Esophagus squamous epithelium (tissue), 5 donors: ENCODE measurements around the gene MAP4K4. TPM values are rescaled to one million over a fixed set of nuclear protein-coding genes. Genes with fewer than 3 reads are reported as not detected.

ENCODE experiments used
- DNase-seq: peaks from one replicate; lab custom pipeline; 2025; lab: John Stamatoyannopoulos, UW
- H3K27ac ChIP-seq, 4 donors: fragments of 200-600 bp; sonication (generic); one replicate each; pipeline ENCODE4 v1.5.1; 2016 to 2019; ENCODE audit warnings: mild to moderate bottlenecking in 1 of 4
- H3K27me3 ChIP-seq, 4 donors: fragments of 200-600 bp; sonication (generic); 1 replicate in 3 of 4; 2 replicates in 1 of 4; pipeline versions ENCODE4 v1.5.1 to v1.6.0; 2017 to 2021; ENCODE audit warnings: antibody characterized with exemption in 1 of 4
- H3K36me3 ChIP-seq, 3 donors: fragments of 200-600 bp; sonication (generic); one replicate each; pipeline ENCODE4 v1.5.1; 2016 to 2019
- H3K4me1 ChIP-seq, 3 donors: fragments of 200-600 bp; sonication (generic); one replicate each; pipeline ENCODE4 v1.5.1; 2017 to 2019
- H3K4me3 ChIP-seq, 4 donors: fragments of 200-600 bp; sonication (generic); 1 replicate in 3 of 4; 2 replicates in 1 of 4; pipeline ENCODE4 v1.5.1; 2016 to 2019; ENCODE audit warnings: mild to moderate bottlenecking in 2 of 4, moderate library complexity in 1 of 4
- H3K9me3 ChIP-seq, 3 donors: fragments of 200-600 bp; sonication (generic); one replicate each; pipeline ENCODE4 v1.5.1; 2016 to 2019
- CTCF ChIP-seq, 6 experiments: fragments of 450-650 bp in 4 of 6; fragments of 200-600 bp in 2 of 6; sonication (generic) in 2 of 6; IDR thresholded peaks; one replicate each; pipeline ENCODE4 v1.5.1; 2016 to 2019; ENCODE audit warnings: antibody characterized with exemption in 6 of 6, mild to moderate bottlenecking in 4 of 6, moderate library complexity in 4 of 6
- POLR2A ChIP-seq, 4 donors: fragments of 450-650 bp; IDR thresholded peaks; one replicate each; pipeline ENCODE4 v1.6.1; 2017; ENCODE audit warnings: antibody characterized with exemption in 4 of 4, mild to moderate bottlenecking in 4 of 4, moderate library complexity in 3 of 4
- WGBS, 2 donors: methylation state at CpG; one replicate each; pipeline ENCODE4 v1.1.5; 2018; 5-methylcytosine and 5-hydroxymethylcytosine counted together
- intact Hi-C: fragments of 100-400 bp; cut with DNase I; formaldehyde crosslinking; loops from one replicate; pipeline ENCODE4 v1.15.0; 2022
- total RNA-seq, 4 donors: library from RNA; depleted of rRNA; stranded (reverse); fragments of >200 nt; gene quantifications; one replicate each; pipeline ENCODE4 v1.1.0, GENCODE V29; 2016
- donor health status: DM: yes; HTN: yes; CAD: no.

The MAP4K4 gene
- total RNA-seq, 4 donors from 2014 or later = 46.0 to 121 (median 53.9) TPM

- no peak overlapping the region for H3K27ac ChIP-seq
- H3K36me3 ChIP-seq = no peaks in the 10 kb centered on the region
- intact Hi-C loops = no loop called here
- WGBS, 2 donors = 77 to 85% methylated on average over 5 to 8 of the region's 8 CpGs
- no peak for DNase-seq
- H3K9me3 ChIP-seq = no peaks in the 10 kb centered on the region
- peaks cover 0 to 76% (median 22%) of the 10 kb centered on the region in 3 donors for H3K4me1 ChIP-seq
- no peaks in the 10 kb centered on the region for H3K27me3 ChIP-seq
- no peak overlapping the region for H3K4me3 ChIP-seq
- no peak for TF ChIP-seq CTCF (IDR thresholded peaks at IDR 0.05)
- no peak for TF ChIP-seq POLR2A (IDR thresholded peaks at IDR 0.05)
Measured at GRCh38 chr2:101775636-101776035, 78.1 kb downstream of the MAP4K4 start.

GRCh38 chr2:101776172-101777043 lies 78.9 kb downstream of the MAP4K4 start:
- intact Hi-C loops = no loop called here
- 73 to 88% methylated on average over 10 of the region's 10 CpGs for WGBS, 2 donors
- Histone ChIP-seq H3K27me3 (no peaks in the 10 kb centered on the region), H3K9me3 (no peaks in the 10 kb centered on the region), H3K4me1 (peaks cover 0 to 72% (median 20%) of the 10 kb centered on the region in 3 donors), H3K36me3 (no peaks in the 10 kb centered on the region), H3K4me3 (no peak overlapping the region), H3K27ac (no peak overlapping the region)
- DNase-seq = no peak
- TF ChIP-seq CTCF (IDR thresholded peaks at IDR 0.05) (no peak), POLR2A (IDR thresholded peaks at IDR 0.05) (no peak)

- no peak for DNase-seq
- Histone ChIP-seq H3K9me3 (no peaks in the 10 kb centered on the region), H3K27ac (no peak overlapping the region), H3K4me1 (peaks cover 0 to 70% (median 16%) of the 10 kb centered on the region in 3 donors), H3K4me3 (no peak overlapping the region), H3K27me3 (no peaks in the 10 kb centered on the region), H3K36me3 (no peaks in the 10 kb centered on the region)
- no peak for TF ChIP-seq POLR2A (IDR thresholded peaks at IDR 0.05)
- no peak for TF ChIP-seq CTCF (IDR thresholded peaks at IDR 0.05)
- 87 to 95% methylated on average over 8 to 11 of the region's 11 CpGs for WGBS, 2 donors
- intact Hi-C loops = no loop called here
Measured at GRCh38 chr2:101777337-101777736, 79.8 kb downstream of the MAP4K4 start.

- WGBS, 2 donors = 95 to 96% methylated on average over 6 of the region's 6 CpGs
- no peaks in the 10 kb centered on the region for H3K27me3 ChIP-seq
- no peak overlapping the region for H3K4me3 ChIP-seq
- intact Hi-C loops = no loop called here
- no peaks in the 10 kb centered on the region for H3K36me3 ChIP-seq
- no peak for DNase-seq
- peaks cover 0 to 65% (median 13%) of the 10 kb centered on the region in 3 donors for H3K4me1 ChIP-seq
- H3K9me3 ChIP-seq = no peaks in the 10 kb centered on the region
- no peak for TF ChIP-seq POLR2A (IDR thresholded peaks at IDR 0.05)
- TF ChIP-seq CTCF (IDR thresholded peaks at IDR 0.05) = no peak
- H3K27ac ChIP-seq = no peak overlapping the region
Measured at GRCh38 chr2:101778102-101778501, 80.6 kb downstream of the MAP4K4 start.

GRCh38 chr2:101779190-101779589 lies 81.7 kb downstream of the MAP4K4 start:
- WGBS, 2 donors = 75 to 96% methylated on average over 1 of the region's 1 CpG
- no peak for TF ChIP-seq CTCF (IDR thresholded peaks at IDR 0.05)
- no peak for TF ChIP-seq POLR2A (IDR thresholded peaks at IDR 0.05)
- no peaks in the 10 kb centered on the region for H3K9me3 ChIP-seq
- no peak overlapping the region for H3K27ac ChIP-seq
- H3K36me3 ChIP-seq = no peaks in the 10 kb centered on the region
- H3K27me3 ChIP-seq = no peaks in the 10 kb centered on the region
- no peak for DNase-seq
- intact Hi-C loops = no loop called here
- peaks cover 0 to 62% (median 13%) of the 10 kb centered on the region in 3 donors for H3K4me1 ChIP-seq
- no peak overlapping the region for H3K4me3 ChIP-seq
